HEK293T (cell line): Measurements from ENCODE around the gene CYP4F12.

ENCODE experiments used
- ARNT ChIP-seq: fragments of 450-650 bp; IDR thresholded peaks from 2 replicates; pipeline ENCODE4 v1.6.1; 2017; ENCODE audit warnings: mild to moderate bottlenecking
- BHLHE40 ChIP-seq: fragments of 450-650 bp; IDR thresholded peaks from 2 replicates; pipeline ENCODE4 v1.6.1; 2016; ENCODE audit warnings: mild to moderate bottlenecking, moderate library complexity, borderline replicate concordance
- CTBP1 ChIP-seq: fragments of 450-650 bp; IDR thresholded peaks from 2 replicates; pipeline ENCODE4 v1.6.1; 2016; ENCODE audit warnings: borderline replicate concordance
- ELF4 ChIP-seq: fragments of 450-650 bp; IDR thresholded peaks from 2 replicates; pipeline ENCODE4 v1.6.1; 2017; ENCODE audit warnings: antibody characterized with exemption
- FOXA1 ChIP-seq: fragments of 450-650 bp; IDR thresholded peaks from 2 replicates; pipeline ENCODE4 v1.6.1; 2016; ENCODE audit warnings: mild to moderate bottlenecking
- FOXK2 ChIP-seq: fragments of 450-650 bp; IDR thresholded peaks from 2 replicates; pipeline ENCODE4 v1.6.1; 2016; ENCODE audit warnings: mild to moderate bottlenecking
- FOXM1 ChIP-seq: fragments of 450-650 bp; IDR thresholded peaks from 2 replicates; pipeline ENCODE4 v1.6.1; 2017; ENCODE audit warnings: mild to moderate bottlenecking, borderline replicate concordance
- L3MBTL2 ChIP-seq: fragments of 450-650 bp; conservative IDR thresholded peaks from 2 replicates; pipeline ENCODE4 v1.6.1; 2016; ENCODE audit warnings: mild to moderate bottlenecking
- NFRKB ChIP-seq: fragments of 450-650 bp; IDR thresholded peaks from 2 replicates; pipeline ENCODE4 v1.6.1; 2016; ENCODE audit warnings: mild to moderate bottlenecking, moderate library complexity
- SP1 ChIP-seq: fragments of 450-650 bp; IDR thresholded peaks from 2 replicates; pipeline ENCODE4 v1.6.1; 2017
- SUZ12 ChIP-seq: fragments of 450-650 bp; IDR thresholded peaks from 2 replicates; pipeline ENCODE4 v1.6.1; 2016; ENCODE audit warnings: mild to moderate bottlenecking
- TARDBP ChIP-seq: fragments of 450-650 bp; IDR thresholded peaks from 2 replicates; pipeline ENCODE4 v1.6.1; 2016
- ZNF384 ChIP-seq: fragments of 450-650 bp; IDR thresholded peaks from 2 replicates; pipeline ENCODE4 v1.6.1; 2016
- TF ChIP-seq, protein P1 (sequence below): fragments of 450-650 bp; IDR thresholded peaks from 2 replicates; pipeline ENCODE4 v1.6.1; 2016

DNA sequence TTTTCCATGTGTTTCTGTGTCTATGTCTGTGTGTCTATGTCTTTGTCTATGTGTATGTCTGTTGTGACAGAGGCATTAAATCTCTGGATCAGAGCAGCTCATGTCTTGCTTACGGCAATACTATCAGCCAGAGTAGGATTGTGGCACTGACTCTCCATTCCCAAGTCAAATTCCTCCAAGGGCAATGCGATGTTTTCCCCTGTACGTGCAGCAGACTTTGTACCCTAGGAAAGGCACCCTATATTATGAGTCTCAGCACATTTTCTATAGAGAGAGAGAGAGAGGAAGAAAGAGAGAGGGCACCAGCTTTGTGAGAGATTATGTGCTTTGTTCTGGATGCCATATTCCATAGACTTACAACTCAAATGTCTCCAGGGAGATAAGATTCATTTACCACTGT, 21.1 kb upstream of the CYP4F12 start:
- TF ChIP-seq TARDBP (no peak), BHLHE40 (no peak), FOXM1 (no peak), ARNT (no peak), FOXK2 (no peak), SP1 (no peak), ELF4 (no peak), ZNF384 (no peak), NFRKB (no peak), SUZ12 (no peak), CTBP1 (no peak), L3MBTL2 (no peak), FOXA1 (no peak)
- TF ChIP-seq, protein P1, sequence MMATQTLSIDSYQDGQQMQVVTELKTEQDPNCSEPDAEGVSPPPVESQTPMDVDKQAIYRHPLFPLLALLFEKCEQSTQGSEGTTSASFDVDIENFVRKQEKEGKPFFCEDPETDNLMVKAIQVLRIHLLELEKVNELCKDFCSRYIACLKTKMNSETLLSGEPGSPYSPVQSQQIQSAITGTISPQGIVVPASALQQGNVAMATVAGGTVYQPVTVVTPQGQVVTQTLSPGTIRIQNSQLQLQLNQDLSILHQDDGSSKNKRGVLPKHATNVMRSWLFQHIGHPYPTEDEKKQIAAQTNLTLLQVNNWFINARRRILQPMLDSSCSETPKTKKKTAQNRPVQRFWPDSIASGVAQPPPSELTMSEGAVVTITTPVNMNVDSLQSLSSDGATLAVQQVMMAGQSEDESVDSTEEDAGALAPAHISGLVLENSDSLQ = no peak
